PC-3 (cell line): ENCODE measurements around the gene EFL1.
"Not testable (repeated sequence)": the region's sequence is repeated elsewhere in the genome, so short reads cannot be mapped to it uniquely, and the experiment has no call there.

ENCODE experiments used
- EZH2 ChIP-seq: fragments of 300-600 bp; sonication (generic); IDR thresholded peaks from one replicate; pipeline ENCODE4 v1.6.1; 2017; ENCODE audit warnings: antibody characterized with exemption, mild to moderate bottlenecking, low read length; ENCODE audit not compliant: unreplicated experiment
- EZH2phosphoT487 ChIP-seq: fragments of 300-600 bp; sonication (generic); IDR thresholded peaks from 2 replicates; pipeline ENCODE4 v1.6.1; 2018; ENCODE audit warnings: mild to moderate bottlenecking, antibody characterized with exemption, low read length, borderline replicate concordance
- TF ChIP-seq, protein P1 (sequence below): fragments of 300-600 bp; sonication (generic); conservative IDR thresholded peaks from 2 replicates; pipeline ENCODE4 v1.5.1; 2017; ENCODE audit warnings: antibody characterized with exemption, low read depth, mild to moderate bottlenecking, low read length

GRCh38 chr15:82245956-82246355 lies 16.6 kb downstream of the EFL1 start:
- TF ChIP-seq, protein P1, sequence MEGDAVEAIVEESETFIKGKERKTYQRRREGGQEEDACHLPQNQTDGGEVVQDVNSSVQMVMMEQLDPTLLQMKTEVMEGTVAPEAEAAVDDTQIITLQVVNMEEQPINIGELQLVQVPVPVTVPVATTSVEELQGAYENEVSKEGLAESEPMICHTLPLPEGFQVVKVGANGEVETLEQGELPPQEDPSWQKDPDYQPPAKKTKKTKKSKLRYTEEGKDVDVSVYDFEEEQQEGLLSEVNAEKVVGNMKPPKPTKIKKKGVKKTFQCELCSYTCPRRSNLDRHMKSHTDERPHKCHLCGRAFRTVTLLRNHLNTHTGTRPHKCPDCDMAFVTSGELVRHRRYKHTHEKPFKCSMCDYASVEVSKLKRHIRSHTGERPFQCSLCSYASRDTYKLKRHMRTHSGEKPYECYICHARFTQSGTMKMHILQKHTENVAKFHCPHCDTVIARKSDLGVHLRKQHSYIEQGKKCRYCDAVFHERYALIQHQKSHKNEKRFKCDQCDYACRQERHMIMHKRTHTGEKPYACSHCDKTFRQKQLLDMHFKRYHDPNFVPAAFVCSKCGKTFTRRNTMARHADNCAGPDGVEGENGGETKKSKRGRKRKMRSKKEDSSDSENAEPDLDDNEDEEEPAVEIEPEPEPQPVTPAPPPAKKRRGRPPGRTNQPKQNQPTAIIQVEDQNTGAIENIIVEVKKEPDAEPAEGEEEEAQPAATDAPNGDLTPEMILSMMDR = not testable (repeated sequence)
- not testable (repeated sequence) for TF ChIP-seq EZH2, EZH2phosphoT487
